GM19240 (cell line): ENCODE data around the gene VSTM2L.

ENCODE experiments used
- DNase-seq: peaks from one replicate; pipeline ENCODE4 v3.0.0; 2011; ENCODE audit warnings: low spot score; ENCODE audit not compliant: insufficient read length

Gene VSTM2L

DNA sequence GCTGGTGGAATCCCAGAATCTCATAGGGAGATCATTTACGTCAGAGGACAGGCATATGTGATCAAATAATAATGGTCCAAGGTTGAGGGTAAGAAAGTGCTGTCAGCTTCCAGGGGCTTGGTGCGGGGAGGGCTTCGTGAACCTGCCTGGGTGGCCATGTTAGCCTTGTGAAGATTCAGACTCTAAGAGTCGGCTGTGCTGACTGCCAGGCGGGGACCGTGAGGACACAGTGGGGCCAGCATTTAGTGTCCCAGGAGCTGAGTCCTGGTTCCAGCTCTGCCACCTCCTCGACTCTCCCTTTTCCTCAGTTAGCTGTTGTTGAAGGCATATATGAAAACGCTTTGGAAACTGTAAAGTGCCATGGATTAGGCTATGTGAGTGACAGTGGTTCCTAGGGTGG is 33.5 kb downstream of the VSTM2L start:
- DNase-seq: no peak

DNA sequence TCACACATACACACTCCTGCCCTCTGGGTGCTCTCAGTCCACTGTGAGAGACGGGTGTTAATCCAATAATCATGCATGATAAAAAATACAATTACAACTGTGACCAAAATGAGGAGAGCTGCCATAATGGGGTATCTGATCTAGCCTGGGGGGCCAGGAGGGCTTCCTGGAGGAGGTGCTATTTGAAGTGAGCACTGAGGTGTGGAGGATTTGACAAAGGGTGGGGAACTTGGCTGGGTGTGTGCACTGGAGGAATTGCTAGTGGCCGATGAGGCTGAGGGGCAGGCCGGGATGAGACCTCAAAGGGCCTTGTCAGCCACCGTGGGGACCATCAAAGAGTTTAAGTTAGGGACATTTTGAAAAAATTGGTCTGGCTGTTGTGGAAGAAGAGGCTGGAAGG is 34.8 kb downstream of the VSTM2L start:
- DNase-seq: no peak

DNA sequence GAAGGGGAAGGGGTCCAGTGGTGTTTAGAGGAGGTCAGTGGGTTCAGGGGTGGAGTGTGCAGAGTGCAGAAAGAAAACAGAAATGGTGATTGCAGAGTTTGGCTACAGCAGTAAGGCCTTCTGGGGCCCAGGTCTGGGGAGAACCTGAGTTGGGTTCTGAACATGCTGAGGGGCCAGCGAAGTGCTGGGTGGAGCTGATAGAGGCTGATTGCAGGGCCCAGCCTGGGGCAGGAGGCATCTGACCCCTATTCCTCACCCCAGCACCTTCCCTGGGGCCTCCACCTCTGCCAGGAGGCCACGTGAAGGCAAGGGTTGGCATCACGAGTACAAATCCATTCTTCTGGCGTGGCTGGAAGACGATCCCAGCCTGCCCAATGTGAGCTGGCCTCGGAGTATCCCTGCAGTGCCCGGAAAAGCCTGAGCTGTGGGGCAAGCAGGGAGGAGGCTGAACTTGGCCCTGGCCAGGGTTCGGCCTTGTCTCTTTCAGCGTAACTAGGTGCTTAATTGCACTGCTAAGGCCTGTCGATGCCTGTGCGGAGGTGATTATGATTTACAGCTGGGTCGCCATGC is 35.3 kb downstream of the VSTM2L start:
- no peak for DNase-seq

DNA sequence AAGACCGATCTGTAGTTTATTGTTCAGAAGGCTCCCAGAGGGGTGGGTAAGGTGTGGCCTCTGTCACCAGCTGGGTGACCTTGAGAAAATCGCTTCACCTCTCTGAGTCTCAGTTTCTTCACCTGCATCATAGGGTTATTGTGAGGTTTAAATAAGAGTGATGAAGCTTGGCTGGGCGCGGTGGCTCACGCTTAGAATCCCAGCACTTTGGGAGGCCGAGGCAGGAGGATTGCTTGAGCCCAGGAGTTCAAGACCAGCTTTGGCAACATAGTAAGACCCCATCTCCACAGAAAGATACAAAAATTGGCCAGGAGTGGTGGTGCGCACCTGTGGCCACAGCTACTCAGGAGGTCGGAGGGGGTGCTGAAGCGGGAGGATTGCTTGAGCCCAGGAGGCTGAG is 36.0 kb downstream of the VSTM2L start:
- DNase-seq: no peak

DNA sequence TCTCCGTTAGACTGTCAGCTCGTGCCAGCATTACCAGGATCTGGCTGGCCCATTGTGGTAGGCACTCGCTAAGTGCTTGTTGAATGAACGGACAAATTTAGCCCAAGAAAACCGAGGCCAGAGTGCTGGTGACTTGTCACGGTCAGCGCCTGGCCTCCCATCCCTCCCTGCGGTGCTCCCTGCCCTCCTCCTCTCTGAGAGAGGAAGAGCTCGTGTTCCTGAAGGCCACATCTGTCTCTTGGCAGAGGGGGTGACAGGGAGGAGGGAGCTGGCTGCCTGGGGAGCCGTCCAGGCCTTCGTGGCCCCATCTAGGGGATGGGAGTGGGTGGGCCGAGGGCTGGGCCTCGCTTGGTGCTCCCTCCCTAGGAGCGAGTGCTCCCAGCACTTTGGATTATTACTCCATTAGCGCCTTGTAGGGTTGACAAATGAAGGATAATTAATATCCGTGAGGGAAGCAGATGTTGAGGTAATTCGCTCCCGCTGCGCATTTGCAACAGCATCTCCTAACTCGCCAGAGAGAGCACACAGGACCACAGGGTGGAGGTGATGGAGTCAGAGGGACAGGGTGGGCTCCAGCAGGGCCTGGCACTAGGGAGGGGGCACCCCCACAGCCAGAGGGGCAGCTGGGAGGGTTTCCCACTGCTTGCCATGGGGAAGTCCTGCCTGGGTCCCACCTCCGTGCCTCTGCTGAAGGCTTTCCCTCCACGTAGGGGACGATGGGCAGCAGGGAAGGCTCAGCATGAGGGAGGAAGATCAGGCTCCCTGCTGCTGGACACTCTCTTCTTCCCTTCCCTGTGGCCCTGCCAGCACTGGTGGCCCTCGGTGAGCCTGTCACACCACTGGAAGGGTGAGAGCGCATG is 37.0 kb downstream of the VSTM2L start:
- DNase-seq: no peak

DNA sequence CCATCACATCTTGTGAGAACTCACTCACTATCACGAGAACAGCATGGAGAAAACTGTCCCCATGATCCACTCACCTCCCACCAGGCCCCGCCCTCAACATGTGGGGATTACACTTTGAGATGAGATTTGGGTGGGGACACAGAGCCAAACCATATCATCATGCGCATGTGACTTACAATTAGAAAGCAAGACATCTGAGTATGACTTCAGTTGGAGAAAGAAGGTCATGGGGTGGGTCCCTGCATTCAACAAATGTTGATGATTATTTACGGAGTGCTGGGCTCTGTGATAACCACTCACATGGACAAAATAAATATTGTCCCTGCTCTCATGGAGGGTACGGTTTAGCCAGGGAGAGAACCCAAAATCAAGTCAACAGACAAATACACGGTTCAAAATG is 37.9 kb downstream of the VSTM2L start:
- no peak for DNase-seq

DNA sequence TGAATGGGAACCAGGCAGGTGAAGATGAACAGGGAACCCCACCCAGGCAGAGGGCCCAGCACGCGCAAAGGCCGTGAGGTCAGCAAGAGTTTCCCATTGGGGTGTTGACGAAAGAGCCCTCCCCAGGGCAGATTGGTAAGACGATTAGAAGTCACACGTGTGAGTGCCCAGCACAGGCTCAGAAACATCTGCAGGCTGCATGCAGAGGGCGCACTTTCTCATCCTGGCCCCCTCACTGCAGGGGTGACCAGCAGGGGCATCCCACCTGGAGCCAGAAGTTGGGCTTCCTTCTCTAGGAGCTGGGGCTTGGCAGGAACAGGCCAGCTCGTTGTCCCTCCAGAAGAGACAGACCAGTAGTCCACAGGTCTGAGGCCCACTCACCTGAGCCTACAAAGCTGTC is 38.4 kb downstream of the VSTM2L start:
- no peak for DNase-seq

DNA sequence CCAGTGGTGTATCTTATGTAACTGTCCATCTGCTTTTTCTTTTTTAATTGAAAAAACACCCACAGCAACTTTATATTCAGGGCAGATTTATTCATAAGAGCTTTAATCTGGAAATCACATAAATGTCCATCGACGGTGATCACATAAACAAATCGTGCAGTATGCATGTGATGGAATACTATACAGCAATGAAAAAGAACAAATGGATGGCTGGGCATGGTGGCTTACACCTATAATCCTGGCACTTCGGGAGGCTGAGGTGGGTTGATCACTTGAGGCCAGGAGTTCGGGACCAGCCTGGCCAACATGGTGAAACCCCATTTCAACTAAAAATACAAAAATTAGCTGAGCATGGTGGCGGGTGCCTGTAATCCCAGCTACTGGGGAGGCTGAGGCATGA is 39.1 kb downstream of the VSTM2L start:
- DNase-seq: no peak

DNA sequence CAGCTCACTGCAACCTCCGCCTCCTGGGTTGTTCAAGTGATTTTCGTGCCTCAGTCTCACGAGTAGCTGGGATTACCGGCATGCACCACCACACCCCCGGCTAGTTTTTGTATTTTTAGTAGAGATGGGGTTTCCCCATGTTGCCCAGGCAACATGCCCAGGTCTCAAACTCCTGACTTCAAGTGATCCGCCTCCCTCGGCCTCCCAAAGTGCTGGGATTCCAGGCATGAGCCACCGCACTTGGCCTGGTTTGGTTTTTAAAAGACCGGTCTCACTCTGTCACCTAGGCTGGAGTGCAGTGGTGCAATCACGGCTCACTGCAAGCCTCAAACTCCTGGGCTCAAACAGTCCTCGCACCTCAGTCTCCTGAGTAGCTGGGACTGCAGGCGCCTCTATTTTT is 40.1 kb downstream of the VSTM2L start:
- DNase-seq: no peak

DNA sequence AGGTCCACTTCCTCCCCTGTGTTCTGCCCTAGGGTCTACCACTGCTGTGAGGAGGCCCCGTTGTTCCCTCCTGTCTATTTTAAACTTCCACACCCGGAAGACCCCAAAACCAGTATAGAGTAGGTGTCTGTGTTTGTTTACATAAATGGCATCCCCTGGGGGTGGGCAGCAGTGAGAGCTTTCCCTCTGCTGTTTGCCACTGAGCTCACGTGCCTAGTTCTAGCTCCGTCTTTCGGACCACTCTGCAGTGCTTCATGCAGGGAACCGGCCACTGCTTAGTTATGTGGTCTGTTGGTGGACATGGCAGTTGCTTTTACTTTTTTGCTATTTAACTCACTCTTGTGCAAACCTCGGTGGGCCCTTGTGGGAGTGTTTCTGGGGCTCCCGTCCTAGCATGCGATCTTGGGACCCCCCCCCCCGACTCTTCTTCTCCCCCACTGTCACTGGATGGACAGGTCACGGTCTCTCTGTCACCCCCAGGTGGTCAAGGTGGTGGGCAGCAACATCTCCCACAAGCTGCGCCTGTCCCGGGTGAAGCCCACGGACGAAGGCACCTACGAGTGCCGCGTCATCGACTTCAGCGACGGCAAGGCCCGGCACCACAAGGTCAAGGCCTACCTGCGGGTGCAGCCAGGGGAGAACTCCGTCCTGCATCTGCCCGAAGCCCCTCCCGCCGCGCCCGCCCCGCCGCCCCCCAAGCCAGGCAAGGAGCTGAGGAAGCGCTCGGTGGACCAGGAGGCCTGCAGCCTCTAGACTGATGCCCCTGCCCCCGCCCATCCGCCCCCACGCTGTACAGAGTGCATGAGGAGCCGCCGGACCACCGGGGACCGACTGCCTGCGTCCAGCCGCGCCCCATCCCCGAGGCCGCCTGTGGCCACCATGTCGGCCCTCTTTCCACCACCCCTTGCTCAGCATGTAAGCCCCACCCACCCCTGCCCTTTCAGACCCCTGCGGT is 40.9 kb downstream of the VSTM2L start:
- DNase-seq: no peak

DNA sequence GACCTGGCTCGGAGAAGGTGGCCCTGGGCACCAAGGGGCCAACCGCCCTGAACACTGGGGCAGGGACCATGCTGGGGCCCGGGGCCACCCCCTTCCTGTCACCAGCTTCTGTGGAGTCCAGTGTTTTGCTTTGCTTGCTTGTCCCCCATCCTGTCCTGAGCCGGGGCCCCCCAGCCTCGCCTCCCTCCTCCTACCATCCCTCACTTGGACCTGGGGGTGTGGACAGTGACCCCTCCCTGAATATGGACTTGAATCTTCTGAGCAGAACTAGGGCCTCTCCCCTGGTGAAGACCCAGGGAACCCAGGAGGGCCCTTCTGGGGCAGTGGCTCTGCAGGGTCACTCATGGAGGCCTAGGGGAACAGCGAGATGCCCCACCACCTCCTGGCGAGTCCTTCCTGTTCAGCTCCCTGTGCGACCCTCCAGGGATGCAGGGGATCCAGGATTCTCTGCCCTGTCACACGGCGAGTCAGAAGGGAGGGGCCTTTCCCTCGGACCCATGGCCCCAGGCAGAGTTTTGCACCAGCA is 41.6 kb downstream of the VSTM2L start:
- no peak for DNase-seq

DNA sequence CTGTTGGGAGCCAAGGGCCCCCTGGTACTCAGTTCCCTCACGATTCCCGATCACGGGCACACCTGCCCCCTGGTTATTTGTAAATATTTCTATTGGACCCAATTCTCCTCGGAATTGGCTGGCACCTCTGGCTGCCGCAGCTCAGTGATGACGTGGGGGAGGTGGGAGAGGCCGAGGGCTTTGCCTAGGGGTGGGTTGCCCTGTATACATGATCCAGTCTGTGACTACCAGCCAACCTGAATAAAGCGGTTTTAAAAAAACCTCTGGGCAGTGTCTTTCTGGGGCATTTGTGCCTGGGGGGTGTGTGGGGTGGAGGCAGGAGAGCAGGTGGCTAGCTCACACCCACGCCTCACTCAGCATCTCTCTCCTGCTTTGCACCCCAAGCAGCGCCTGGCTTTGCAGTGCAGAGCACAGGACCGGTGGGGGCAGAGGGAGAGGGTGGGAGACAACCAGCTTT is 42.2 kb downstream of the VSTM2L start:
- no peak for DNase-seq

DNA sequence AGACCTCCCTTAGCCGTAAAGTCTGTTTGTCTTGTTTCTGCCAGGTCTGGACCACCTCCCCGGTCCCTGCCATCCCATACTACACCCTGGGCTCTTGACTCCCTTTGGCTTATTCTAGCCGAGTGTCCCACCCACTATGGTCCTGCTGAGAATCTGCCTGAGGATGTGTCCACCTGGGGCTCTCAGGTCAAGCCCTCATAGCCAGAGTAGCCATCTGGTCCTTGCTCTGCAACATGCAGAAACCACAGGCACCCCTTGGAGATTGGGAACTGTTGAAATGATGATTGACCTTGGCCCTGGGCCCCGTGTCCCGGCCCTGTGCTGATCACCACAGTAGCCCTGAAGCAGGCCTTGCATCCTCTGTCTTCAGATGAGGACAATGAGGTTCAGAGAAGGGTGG is 44.0 kb downstream of the VSTM2L start:
- no peak for DNase-seq

DNA sequence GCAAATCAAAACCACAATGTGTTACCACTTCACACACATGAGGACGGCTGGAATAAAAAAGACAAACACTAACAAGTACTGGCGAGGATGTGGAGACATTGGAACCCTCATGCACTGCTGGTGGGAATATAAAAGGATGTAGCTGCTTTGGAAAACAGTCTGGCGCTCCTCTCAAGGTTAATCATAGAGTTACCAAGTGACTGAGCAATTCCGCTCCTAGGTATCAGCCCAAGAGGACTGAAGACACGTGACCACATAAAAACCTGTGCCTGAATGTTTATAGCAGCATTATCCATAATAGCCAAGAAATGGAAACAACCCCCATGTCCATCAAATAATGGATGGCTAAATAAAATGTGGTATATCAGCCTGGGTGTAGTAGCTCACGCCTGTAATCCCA is 45.0 kb downstream of the VSTM2L start:
- no peak for DNase-seq

DNA sequence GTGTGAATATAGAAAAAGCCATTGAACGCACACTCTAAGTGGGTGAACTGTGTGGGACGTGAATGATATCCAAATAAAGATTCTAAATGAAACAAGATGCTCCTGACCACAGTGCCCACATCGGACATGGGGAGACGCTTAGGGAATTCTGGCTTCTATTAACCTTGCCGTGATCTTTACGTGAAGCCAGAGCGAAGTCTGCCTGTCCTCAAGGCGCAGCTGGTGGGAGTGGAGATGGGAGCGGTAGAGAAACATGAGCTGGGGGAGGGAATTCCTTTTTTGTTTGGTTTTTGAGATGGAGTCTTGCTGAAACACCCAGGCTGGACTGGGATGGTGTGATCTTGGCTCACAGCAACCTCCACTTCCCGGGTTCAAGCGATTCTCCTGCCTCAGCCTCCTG is 46.0 kb downstream of the VSTM2L start:
- DNase-seq: no peak

DNA sequence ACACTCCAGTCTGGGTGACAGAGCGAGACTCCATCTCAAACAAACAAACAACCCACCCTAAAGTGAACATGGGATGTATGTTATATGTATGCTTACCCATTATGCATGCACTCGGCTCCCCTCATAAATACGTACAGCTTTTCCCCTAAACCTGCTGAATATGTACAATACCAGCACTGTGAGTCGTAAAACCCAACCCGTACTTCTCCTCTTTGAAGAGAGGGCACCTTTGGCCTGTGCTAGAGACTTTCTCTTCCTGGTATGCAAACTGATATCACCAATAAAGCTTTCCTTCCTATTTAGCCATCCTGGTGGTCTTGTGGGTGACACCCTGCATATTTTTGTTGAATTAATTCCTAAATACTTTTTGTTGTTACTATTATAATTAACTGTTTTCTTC is 51.3 kb downstream of the VSTM2L start:
- no peak for DNase-seq

DNA sequence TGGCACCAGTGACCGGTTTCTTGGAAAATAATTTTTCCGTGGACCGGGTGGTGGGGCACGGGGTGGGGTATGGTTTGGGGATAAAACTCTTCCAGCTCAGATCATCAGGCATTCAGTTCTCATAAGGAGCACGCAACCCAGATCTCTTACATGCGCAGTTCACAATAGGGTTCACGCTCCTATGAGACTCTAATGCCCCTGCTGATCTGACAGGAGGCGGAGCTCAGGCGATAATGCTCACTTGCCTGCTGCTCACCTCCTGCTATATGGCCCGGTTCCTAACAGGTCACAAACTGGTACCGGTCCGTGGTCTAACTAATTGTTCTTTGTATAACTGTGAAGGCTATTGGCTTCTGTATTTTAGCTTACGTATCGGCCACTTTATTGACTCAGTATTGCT is 51.7 kb downstream of the VSTM2L start:
- no peak for DNase-seq

DNA sequence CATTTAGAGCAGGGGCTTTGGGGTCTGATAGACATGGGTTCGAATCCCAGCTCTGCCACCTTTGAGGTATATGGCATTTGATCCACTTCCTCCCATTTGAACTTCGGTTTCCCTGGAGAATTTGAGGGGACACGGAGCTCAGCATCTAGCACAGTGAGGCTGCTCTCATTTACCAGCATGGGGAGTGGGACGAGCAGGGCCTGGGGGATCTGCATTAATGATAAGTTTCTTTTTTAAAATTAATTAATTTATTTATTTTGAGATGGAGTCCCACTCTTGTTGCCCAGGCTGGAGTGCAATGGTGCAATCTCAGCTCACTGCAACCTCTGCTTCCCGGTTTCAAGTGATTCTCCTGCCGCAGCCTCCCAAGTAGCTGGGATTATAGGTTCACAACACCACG is 52.6 kb downstream of the VSTM2L start:
- no peak for DNase-seq

DNA sequence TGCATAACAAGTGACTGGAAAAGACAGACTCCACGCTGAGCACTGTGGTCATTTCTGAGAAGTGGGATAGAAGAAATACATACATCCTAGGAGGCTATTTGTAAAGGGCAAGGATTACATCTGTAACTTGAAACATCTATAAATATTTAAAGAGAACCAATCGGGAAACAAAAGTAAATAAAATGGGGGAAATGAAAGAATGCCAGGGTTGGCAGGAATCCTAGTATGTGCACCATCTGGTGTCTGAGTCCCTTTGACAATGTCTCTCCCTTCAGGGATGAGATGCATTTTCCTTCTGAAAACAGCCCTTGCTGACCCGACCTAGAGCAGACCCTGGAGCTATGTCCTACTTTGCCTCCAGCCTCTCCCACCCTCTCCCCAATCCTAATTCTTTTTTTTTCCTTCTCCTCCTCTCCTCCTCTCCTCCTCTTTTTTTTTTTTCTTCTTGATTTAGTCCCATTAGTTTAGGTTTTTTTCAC is 53.2 kb downstream of the VSTM2L start:
- DNase-seq: no peak

DNA sequence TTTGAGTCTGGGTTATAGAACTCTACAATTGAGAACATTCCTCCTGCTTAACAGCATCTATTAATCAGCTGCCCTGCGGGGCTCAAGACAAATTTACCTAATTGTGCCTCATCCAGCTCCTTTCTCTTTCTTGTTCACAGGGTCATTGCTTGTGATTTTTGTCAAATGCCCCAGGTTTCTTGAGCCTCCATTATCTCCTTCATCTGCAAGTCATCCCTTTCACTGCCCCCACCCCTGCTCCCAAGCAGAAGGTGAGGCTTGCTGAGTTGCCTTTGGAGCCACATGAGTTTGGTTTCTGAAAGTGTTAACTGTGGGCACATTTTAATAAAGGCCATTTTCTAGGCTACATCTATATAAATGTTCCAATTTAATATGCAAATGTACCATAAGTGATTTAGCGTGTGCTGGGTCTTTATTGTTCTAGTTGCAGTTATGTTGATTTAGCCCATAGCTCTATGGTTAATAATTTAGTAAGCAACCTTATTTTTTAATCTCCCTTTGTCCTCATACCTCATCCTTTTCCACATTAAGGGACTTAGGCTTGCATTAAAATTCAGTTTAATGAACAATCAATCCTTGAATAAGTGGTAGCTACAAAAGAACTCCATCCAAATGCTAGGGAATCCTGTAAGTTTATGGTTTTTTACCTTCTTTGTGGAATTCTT is 56.1 kb downstream of the VSTM2L start:
- DNase-seq: no peak

DNA sequence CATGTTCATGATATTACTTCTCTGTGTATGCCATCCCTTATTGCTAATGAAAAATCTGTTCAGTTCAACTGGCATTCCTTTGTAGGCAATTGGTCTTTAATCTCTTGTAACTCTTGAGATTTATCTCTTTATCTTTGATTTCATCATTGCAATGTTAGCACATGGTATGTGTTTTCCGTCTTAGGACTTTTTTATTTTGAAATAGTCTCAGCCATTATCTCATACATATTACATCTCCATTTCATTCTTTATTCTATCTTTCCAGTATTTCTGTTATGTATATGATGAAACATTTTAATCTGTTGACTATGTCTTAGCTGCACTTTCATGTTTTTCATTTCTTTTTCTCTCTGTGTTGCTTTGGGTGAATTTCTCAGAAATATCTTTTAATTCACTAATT is 58.1 kb downstream of the VSTM2L start:
- no peak for DNase-seq
